GM18520 (cell line): ENCODE measurements around the gene TOM1L2.
"Not testable (repeated sequence)": the region's sequence is repeated elsewhere in the genome, so short reads cannot be mapped to it uniquely, and the experiment has no call there.

Source experiments
- ATAC-seq: cut with Tn5 transposase; IDR thresholded peaks from one replicate; pipeline ENCODE4 v1.9.1; 2021; ENCODE audit not compliant: unreplicated experiment

Gene TOM1L2

DNA sequence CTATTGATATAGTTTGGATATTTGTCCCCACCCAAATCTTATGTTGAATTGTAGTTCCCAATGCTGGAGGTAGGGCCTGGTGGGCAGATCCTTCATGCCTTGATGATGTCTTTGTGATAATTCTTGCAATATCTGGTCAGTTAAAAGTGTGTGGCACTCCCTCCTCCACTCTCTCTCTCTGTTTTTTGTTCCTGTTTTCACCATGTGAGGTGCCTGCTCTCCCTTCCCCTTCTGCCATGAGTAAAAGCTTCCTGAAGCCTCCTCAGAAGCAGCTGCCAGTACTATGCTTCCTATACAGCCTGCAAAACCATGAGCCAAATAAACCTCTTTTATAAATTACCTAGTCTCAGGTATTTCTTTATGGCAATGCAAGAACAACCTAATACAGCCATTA is 47.3 kb downstream of the TOM1L2 start:
- no peak for ATAC-seq

DNA sequence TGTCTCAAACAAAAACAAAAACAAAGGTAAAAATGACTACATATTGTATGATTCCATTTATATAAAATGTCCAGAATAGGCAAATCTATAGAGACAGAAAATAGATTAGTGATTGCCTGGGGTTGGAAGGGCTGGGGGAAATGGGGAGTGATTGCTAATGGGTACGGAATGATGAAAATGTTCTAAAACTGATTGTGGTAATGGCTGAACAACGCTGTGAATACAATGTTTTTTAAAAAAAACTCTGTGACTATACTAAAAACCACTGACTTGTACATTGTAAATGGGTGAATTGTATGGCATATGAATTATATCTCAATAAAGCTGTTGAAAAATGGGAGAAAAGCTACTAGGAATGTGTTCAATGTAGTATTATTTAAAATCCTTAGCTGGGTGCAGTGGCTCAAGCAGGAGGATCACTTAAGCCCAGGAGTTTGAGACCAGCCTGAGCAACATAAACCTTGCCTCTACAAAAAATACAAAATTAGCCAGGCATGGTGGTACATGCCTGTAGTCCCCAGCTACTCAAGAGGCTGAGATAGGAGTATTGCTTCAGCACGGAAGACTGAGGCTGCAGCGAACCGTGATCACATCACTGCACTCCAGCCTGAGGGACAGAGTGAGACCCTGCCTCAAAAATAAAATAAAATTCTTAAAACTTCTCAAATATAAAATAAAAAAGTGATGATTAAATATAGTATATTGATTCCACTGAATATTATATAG is 47.9 kb downstream of the TOM1L2 start:
- no peak for ATAC-seq

DNA sequence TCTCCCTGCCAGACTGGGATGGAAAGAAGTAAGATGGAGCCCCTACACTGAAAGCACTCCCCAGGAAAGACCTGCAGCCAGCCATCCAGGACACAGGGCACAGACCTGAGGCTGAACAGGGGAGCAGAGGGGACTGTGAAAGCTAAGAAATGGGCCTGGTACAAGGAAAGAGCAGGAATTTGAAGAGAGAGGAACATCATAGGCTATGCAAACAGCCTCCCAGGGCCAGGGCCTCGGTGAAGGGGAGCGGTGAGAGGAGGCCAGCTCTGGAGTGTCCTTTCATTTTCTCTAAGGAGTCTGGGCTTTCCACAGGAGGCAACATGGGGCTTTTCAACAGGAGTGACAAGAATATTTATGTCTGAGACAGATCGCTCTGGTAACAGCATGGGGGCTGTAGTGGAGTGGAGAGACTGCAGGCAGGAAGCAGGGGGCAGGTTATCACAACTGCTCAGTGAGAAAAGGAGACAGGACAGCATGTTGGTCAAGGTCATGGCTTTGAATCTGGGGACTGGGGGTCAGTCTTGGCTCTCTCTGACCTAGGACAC is 50.1 kb downstream of the TOM1L2 start:
- no peak for ATAC-seq

DNA sequence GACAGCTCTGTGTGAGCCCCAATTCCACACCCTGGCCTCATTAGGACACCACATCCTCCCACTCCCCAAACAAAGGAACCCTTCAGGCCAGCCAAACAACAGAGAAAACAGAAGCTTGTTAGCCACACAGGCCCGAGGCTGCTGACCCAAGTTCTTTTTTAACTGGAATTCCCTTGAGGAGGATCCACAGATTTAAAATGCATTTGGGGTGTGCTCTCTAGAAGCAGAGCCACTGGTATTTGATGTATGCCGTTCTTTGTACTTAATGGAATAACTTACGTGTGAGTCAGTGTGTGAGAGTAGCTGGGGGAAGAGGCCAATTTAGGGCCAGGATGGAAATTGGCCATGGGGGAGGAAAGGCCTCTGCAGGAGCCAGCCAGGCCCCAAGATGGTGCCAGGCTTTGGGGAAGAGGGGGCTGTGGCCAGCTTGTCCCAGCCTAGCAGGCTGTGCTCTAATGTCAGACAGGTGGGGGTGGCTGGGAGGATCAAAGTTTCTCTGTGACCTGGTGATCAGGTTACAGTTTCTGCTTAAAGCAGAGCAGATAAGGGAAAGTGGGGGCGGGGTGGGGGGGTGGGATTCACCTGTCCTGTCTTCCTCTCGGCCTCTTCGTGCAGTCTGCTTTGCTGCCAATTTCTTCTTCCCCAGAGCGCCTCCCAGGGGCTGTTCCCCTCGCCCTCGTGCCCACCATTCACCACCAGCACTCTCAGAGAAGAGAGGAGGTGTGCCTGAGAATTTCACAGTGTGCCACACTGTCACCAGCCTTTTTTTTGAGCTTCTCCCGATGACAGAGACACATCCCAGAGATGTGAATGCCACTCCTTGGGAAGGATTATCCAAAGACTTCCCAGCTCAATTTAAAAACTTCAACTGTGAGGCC is 50.8 kb downstream of the TOM1L2 start:
- no peak for ATAC-seq

DNA sequence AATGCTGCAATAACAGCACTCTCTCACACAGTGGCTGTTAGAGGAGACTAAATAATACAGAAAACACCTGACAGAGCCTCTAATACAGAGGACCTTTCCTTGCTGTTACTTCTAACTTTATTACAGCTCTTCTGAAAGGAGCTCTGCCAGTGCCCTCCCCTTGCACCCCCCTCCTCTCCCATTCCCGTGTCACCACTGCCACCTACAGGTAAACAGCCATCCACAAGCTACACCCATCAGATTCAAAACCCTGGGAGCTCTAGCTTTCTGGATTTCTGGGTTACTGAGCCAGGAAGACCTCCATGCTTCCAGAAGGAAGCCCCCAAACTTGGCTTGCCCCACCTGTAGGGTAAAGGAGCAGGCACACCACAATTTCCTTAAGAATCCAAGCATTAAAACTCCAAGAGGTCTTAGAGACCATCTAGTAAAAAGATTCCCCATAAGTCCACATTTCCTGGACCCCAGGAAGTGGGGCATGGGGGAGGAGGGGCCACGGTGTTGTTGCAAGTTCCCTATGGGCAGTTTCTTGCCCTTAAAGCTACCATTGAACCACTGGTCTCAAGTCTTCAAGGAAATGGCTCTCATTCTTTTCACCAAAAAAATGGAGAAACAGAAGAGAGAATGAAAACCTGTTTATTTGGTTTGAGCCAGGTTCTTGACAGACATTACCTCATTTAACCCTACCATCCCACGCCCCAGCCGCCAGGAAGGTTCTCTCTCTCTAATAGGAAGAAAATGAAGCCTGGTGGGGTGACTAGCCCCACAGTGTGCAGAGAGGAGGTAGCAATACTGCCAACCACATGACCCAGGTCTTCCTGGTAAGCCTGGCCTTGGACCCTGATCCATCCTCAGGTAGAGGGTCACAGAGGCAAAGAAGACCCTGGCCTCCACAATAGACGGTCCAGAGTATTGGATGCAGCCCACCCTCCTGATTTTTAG is 52.8 kb downstream of the TOM1L2 start:
- ATAC-seq = no peak

DNA sequence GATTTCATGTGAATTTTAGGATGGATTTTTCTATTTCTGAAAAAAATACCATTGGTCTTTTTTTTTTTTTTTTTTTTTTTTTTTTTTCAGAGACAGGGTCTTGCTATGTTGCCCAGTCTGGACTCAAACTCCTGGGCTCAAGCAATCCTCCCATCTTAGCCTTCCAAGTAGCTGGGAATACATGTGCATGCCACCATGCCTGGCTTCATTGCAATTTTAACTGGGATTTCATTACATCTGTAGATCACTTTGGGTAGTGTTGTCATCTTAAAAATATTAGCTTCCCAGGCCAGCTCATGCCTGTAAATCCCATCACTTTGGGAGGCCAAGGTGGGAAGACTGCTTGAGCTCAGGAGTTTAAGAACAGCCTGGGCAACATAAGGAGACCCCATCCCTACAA is 54.8 kb downstream of the TOM1L2 start:
- no peak for ATAC-seq

DNA sequence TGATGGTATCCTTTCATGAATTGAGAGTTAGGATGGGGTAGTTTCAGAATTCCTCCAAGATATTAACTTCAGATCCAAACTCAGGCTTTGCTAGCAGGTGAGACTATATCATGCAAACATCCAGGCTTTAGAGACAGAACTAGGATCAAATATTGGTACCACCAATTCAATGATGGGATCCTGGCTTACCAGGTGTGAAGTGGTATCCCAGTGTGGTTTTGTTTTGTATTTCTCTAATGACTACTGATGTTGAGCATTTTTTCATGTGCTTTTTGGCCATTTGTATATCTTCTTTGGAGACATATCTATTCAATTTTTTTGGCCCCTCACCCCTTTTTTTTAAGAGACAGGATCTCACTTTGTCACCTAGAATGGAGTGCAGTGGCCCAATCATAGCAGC is 57.0 kb downstream of the TOM1L2 start:
- ATAC-seq = no peak

DNA sequence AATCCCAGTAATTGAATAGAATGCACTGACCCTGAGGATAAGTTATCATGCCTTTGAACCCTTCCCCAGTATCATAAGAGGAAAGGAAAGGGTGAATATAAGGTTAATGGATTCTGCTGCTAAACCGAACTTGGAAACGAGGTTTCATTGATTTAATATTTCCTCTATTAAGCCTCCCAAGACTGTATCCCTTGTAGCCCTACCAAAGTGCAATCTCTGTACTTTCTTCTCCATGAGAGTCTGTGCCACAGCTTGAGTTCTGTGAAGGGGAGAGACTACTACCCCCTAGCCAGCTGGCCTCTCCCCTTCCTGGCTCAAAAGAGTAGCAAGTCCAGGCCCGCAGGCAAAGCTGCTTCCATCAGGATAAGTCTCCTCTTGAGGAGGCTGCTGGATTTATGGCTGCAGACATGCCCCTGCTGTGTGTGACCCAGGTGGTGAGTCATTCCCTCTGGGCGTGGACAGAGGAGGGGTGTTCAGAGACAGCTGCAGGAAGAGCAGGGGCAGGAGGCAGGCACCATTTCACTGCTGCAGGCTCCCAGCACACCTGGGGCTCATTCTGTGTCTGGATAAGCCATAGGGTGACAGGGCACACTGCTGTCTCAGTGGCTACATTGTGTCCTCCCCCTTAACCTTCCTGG is 58.4 kb downstream of the TOM1L2 start:
- ATAC-seq = no peak

DNA sequence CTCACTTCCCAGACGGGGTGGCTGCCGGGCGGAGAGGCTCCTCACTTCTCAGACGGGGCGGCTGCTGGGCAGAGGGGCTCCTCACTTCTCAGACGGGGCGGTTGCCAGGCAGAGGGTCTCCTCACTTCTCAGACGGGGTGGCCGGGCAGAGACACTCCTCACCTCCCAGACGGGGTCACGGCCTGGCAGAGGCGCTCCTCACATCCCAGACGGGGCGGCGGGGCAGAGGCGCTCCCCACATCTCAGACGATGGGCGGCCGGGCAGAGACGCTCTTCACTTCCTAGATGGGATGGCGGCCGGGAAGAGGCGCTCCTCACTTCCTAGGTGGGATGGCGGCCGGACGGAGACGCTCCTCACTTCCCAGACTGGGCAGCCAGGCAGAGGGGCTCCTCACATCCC is 59.9 kb downstream of the TOM1L2 start:
- ATAC-seq = not testable (repeated sequence)

DNA sequence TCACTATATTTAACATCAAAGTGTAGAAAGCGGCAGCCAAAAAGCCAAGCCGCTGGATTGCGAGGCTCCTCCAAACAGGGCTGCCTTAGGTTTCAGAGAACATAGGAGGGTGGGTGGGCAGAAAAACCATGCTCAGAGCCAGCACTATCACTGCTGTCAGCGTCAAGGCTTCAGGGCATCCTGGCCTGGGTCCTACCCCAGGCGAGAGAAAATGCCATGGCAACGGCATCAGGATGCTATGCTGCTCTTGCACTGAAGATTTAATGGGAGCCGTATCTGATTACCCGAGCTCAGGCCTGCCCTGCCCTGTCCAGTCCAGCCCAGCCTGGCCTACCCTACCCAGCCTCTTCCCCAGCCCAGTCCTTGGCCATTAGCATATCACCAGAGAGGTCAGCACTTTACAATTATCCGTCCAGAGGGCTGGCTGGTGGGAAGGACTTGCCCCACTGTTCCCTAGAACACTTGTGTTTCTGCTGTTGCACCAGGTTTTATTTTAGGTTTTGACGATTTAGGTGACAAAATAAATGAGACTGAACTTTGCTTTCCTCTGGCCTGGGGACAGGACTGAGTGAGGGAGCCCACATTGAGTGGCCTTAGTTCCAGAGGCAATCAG is 61.1 kb downstream of the TOM1L2 start:
- no peak for ATAC-seq

DNA sequence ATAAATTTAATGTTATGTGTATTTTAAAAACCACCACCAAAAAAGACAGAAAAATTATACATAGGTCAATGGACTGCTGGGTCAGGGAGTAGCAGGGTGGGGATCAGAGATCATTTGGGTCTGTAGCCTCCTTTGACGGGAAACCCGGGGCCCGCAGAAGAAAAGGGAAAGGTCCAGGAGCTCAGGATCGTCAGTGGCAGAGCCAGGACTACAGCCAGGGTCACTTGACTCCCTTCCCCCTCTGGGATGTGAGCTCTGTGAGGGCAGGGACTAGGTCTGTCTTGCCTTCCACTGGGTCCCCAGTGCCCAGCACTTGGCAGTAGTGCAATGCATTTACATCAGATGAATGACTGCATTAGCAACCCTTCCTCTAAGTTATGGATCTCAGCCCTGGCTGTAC is 62.1 kb downstream of the TOM1L2 start:
- ATAC-seq = no peak

DNA sequence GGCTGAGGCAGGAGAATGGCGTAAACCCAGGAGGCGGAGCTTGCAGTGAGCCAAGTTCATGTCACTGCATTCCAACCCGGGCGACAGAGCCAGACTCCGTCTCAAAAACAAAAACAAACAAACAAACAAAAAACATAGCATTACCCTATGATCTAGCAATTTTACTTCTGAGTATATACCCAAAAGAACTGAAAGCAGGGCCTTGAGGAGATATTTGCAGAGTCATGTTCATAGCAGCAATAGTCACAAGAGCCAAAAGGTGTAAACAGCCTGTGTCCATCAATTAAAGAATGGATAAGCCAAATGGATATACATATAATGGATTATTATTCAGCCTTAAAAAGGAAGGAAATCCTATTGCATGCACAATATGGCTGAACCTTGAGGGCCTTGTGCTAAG is 63.1 kb downstream of the TOM1L2 start:
- ATAC-seq = no peak

DNA sequence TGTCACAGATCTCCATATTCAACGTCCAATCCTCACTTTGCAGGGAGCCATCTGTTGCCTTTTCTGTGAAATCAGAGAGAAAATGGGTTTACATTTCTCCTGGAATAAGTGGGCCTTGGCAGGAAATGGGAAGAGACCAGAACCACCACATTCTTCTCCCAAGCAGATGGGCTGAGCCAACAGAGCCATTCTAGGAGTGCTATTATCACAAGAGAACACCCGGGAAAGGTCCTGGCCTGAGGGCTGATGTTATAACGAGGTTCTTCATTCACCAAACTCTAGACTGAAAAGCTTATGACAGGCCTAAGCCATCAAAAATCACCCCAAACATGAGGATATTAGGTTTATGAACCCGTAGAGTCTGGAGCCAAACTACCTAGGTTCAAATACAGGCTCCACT is 64.7 kb downstream of the TOM1L2 start:
- no peak for ATAC-seq

DNA sequence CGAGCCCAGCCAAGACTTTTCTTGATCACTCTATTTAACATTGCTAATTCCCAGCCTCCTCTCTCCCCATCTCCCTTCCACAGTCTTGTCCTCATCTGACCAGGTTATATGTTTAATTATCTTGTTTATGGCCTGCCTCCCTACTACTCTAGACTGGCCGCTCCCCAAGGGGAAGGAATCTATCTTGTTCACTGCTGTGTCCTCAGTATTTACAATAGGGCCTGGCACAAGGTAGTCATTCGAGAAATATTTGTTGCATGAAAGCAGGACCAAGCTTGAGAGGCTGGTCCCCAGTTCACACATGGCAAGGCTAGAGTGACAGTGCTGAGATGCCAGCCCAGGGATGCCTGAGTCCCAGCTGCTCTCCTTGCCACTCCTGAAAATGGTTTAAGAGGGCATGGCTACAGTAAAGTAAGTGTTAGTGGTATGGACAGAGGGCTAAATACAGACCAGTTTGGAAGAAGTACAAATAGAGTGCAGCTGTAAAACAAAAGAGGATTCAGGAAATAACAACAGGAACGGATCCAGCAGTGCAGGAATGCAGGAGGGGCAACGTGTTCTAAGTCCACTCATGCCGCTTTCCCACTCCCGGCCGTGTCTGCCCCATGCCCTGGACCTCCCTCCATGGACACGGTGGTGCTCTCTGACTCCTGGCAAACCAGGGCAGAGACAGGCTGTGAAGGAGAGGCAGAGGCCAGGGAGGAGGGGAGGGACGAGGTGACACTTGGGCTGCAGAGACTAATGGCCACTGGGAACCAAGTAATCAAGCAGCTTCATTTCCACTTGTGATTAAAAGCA is 65.6 kb downstream of the TOM1L2 start:
- ATAC-seq = no peak

DNA sequence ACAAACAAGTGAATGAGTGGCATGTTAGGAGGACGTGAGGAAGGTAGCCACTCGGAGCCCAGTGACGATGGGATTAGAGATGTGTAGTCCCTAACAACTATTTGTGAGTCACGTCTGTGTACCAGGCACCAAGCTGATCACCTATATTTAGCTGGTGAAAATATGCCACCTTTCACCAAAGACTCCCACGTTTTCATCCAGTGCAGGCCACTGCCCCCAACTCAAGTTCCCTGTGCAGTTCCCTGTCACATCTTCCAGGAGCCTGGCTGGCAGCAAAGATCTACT is 67.2 kb downstream of the TOM1L2 start:
- no peak for ATAC-seq

DNA sequence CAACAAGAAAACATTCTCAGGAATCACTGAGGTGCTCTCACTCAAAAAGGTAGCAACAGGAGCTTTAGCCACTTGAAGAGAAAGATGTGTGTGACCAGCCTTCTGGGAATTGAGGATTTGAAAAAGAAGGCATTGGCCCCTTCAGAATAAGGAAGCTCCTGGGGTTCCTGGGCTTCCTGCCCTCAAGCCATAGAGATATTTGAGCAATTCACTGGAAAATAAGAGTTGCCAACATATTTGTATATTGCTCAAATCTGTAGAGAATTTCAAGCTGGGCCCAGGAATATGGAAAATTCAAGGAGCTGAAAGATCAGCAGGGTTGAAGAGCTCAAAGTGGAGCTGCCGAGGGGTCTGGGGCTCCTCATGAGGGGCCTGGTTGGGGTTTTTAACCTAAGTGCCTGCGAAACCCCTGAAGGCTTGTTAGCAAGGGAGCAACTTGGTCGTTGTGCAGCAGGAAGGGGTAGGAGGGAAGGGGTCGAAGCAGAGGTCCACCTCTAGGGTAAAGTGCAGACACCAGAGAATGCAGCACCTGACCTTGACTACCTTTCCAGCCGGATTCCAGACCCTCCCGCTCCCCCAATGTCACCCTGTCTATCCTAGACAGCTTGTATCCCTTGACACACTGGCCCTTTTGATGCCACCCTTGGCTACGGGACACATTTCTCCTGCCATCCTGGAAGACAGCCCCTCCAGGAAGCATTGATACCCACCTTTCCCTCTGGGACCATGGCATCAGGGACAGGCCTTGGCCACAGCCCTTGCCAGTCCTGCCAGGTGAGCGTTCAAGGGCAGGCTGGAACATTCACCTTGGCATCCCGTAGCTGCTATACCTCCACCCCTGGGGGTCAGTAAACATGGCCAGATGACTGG is 67.8 kb downstream of the TOM1L2 start:
- no peak for ATAC-seq

DNA sequence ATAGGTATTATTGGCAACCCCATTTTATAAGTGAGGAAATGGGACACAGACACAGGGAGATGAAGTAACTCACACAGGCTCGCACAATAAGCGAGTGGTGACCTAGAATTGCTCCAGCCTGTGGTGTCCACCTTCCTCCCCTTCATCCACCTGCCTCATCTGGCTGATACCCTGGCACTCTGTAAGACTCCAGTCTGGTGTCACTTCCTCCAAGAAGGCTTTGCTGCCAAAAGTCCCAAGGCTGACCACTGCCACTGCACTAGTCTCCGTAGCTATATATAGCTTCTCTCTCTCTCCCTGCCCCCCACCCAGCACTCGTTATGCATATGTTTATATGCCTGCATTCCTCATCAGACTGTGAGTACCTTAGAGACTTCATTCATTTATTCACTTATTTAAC is 69.3 kb downstream of the TOM1L2 start:
- ATAC-seq = no peak

DNA sequence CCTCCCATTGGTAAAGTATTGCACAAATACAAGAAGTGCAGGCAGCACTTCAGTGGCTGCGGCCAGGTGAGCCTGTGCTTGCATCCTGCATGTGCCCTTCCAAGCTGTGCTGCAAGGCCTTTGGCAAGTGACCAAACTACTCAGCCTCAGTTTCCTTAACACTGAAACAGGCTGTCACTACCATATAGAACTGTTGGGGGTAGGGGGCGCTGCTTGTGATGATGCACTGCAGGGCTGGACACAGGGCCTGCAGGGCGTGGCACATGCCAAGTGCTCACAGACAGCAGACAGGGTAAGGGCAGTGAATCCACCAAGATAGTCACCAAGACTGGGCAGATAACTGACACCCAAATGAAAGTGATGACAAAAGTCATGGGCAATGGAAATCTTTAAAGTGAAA is 69.8 kb downstream of the TOM1L2 start:
- ATAC-seq = no peak
